HL-60/S4 treated with phorbol 12-myristate 13-acetate at 8.2 ng/mL for 4 days and 3 days (cell line): Measurements from ENCODE around the gene DLD.
"Not testable (repeated sequence)": the region's sequence is repeated elsewhere in the genome, so short reads cannot be mapped to it uniquely, and the experiment has no call there.

ENCODE experiments used
- in situ Hi-C: fragments of 300-500 bp; cut with MboI; formaldehyde crosslinking; loops from 2 replicates; pipeline ENCODE4 v1.15.0; 2022; ENCODE audit warnings: low sequenced_read_pairs

DLD gene

DNA sequence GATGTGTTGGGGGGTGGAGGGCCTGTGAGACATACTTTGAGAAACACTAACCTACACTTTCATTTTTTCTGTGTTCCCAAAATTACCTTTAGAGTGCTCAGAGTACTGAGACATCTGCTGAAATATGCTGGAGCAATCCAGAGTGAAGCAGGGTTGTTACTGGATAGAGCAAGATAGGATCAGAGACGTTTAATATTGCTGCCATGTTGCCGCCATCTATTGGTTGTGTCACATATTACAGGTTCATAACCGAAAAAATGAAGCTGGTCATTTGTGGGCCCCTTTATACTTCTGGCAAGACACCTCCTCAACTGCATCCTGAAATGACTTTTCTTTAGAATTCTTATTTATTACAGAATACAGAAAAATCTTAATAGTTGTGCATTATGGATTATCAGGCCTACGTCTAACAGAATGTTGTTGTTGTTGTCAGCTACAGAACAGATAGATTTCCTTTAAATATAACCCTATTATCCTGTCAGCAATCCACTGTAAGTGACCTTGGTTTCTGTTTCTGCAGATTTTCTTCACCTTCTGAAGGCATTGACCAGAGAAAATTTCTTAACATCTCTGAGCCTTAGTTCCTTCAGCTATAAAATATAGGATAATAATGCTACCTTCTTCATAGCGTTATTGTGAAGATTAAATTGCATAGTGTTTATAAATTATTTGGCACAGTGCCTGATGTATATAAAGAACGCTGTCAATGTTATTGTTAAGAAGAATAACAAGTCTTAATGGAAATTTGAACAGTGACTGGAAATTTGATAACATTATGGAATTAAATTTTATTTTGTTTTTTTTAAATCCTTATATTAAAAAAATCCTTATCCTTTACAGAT lies 16.2 kb upstream of the DLD start:
- in situ Hi-C loops: no loop called here

DNA sequence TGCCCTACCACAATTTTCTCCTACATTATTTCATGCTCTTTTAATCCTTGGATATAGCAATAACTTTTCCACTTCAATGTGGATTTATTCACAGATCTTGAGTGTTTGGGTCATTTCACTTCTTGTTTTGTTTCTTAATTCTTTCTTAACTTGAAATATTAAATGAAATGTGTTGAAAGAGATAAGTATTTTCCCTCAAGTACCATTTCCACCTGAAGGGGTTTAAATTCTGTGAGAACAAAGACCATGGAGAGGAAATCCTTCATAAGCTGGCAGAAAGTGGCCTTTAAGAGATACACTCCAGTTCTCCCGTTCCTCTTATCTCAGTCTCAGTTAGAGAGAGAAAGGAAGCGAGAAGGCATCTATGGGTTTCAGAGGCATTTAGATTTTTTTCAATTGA lies 14.1 kb upstream of the DLD start:
- in situ Hi-C loops: no loop called here

DNA sequence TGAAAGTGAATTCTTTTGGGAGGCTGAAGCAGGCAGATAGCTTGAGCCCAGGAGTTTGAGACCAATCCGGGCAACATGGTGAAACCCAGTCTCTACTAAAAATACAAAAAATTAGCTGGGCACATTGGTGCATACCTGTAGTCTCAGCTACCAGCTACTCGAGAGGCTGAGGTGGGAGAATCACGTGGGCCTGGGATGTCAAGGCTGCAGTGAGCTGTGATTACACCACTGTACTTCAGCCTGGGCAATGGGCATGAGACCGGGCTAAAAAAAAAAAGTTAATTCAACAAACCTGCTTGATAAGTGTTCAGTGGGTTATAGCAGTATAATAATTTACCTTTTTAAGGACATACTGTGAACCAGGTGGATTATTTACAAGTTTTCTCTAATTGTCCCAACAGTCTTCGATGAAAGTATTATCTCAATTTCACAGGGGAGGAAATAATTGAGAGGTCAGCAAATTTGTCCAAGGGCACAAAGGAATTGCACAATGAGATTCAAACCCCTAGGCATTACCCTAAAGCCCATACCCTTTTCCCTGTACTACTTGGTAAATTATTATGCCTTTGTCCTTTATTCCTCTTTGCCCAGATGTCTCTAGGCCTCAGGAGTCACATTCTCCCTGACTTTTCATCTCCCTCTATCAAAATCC lies 13.1 kb upstream of the DLD start:
- in situ Hi-C loops: no loop called here

DNA sequence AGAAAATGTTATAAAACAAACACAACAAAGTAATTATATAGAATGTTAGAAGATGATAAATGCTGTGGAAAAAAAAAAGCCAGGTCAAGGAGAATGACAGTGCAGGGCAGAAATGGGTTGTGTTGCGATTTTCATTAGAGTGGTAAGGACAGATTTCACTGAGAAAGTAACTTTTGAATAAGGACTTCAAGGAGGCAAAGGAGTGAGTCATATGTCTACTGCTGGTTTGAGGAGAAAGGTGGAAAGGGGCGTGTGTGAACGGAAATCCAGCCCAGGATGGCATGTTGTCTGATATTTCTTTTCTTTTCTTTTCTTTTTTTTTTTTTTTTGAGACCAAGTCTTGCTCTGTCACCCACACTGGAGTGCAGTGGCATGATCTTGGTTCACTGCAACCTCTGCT lies 12.3 kb upstream of the DLD start:
- in situ Hi-C loops: no loop called here

DNA sequence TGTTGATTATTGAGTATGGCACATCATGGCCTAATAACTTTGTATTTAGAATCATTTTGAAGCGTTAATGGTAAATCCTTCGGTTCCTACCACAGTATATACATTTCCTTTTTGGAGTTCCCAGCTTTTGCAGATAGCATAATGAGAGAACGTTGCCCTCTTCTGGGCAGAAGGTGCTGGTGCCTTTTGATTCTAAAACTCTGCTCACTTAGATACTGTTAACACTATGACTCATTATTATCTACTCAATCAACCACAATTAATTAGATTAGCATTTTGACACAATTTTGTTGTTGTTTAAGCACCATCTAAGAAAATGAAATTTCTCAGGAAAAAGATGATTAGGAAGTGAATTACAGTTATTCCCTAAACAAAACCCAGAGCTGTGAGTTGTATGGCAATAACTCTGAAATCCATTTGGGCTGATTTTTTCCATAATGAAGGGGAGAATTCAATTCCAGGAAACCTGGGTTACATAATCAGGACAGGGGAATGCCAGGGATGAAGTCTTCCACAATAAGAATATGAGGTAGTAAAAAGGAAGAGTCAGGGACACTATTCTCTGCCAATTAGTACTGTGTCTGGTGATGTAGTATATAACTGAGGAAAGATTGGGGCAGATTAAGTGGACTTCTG lies 11.5 kb upstream of the DLD start:
- in situ Hi-C loops: no loop called here

DNA sequence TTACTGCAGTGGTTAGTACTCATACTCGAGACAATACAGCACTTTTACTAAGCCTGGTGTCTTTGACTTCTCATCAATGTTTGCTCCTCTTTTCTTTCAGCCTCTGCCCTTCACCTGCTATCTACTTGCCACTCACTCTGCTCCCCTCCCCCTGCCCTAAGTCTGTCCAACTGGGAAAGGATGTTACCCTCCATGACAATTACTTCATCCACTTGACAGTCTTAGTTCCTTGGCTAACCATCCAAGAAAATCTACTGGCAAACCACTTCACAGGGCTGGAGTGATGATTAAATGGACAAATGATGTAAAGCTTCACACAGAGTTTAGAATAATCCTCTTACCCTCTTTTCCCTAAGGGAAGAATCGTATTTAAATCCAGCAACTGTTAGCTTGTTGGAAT lies 8.2 kb upstream of the DLD start:
- in situ Hi-C loops: no loop called here

DNA sequence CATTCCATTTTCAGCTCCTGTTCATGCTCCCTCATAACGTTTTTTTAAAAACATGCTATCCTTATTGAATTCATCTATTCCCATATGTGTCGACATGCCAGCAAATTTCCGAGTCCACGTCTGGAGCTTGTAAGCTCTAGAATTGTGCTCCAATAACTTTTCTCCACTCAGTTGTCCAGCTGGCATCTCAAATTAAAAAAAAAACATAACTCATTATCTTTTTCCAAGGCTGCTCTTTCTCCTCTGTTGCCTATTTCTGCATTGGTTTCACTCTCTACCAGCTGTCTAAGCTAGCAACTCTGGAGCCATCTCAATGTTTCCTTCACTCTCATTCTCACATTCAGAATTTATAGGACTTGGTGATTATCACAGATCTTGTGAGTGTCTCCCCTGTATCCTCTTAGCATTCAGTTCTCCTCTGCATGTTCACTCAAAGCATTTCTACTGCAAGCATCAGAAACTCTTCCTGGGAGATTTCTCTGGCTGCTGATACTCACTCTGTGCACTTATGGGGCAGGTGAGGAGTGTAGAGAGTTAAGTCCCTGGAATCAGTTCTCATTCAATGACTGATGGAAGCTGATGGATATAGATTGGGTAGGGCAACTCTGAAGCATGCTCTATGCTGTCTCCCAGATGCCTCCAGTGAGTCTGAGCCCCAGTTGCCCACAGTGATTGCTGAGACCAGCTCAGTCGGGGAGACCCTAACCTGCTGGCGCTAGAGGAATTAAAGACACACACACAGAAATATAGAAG lies 6.7 kb upstream of the DLD start:
- in situ Hi-C loops: no loop called here

DNA sequence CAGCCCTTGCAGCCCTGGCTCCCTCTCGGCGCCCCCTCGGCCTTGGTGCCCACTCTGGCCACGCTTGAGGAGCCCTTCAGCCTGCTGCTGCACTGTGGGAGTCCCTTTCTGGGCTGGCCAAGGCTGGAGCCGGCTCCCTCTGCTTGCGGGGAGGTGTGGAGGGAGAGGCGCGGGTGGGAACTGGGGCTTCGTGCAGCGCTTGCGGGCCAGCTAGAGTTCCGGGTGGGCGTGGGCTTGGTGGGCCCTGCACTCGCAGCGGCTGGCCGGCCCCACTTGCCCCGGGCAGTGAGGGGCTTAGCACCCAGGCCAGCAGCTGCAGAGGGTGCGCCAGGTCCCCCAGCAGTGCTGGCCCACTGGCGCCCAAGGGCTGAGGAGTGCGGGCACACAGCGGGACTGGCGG lies 3.2 kb upstream of the DLD start:
- in situ Hi-C loops: not testable (repeated sequence)

DNA sequence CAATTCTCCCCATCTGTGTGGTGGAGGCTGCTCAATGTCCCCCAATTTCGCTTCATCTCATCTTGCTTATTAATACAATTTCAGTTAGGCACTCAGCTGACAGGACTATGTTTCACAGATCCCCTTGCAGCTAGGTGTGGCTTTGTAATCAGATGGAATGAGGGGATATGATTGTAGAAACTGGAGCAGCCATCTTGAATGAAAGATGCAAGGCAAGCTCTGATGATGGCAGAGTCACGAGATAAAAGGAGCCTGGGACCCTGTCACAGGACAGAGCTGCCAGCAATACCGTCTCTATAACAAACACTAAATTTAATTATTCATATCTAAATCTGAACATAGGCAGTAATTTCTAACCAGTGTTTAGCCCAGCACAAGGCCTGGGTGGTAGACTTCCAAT lies 991 bp upstream of the DLD start:
- in situ Hi-C loops: no loop called here

DNA sequence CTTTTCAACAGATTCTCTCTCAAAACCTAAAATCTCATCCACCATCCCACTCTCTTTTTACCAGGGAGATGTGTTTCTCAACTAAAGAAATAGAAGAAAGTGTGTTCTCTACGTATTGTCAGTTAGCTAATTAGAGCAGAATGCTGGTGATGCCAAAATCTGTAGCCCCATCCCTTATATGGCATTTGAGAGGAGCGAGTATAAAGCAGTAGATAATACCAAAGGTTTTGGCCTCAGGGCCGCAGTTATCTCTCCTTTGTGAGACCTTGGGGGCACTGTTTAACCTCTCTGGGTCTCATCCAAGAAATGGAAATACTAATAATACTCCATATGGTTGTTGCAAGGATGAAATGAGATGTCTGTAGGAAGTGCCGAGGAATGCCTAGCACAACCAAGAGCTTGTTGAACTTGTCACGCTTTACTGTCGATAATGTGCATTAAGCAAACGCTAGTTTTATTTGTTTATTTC lies 456 bp upstream of the DLD start:
- in situ Hi-C loops: no loop called here

DNA sequence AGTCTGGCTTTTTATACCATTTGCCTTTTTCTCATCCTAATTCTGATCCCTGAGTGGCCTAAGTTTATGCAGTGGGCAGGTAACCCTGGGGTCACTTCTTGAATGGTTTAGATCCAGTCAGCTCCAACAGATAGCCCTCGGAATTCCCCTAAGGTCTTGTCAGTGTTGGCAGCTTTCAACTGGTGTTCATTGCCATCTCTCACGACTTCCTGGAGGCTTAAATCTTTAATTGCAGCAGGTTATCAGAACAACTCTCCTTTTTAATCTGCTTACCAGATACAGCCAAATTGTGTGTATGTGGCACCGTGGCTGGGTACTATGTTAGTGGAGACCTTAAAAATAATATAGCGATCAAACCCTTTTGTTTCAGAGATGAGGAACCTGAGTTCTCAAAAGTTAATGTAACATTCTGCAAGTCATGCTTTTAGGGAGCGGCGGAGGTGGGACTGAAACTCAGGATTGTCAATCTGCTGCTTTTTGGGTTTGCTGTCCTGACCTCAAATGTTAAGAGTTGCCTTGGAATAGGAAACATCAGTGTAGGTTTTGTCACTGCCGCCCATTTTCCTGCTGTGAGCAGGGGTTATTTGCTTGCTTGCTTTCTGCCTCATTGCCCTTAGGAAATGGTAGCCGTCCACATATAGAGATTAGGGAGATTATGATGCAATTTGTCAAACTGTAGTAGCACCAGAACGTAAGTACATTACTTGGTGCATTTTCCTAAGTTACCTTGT lies 818 bp downstream of the DLD start:
- in situ Hi-C loops: no loop called here

DNA sequence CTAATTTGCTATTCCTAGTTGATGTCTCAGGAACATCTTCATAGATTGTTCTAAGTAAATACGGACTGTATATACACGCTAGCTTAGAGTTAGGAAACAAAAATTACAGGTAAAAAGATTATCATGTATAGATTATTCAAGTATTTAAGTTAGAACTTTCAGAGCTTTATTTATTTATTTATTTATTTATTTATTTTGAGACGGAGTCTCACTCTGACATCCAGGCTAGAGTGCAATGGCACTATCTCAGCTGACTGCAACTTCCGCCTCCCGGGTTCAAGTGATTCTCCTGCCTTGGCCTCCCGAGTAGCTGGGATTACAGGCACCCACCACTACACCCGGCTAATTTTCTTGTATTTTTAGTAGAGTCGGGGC lies 1.4 kb downstream of the DLD start:
- in situ Hi-C loops: not testable (repeated sequence)

DNA sequence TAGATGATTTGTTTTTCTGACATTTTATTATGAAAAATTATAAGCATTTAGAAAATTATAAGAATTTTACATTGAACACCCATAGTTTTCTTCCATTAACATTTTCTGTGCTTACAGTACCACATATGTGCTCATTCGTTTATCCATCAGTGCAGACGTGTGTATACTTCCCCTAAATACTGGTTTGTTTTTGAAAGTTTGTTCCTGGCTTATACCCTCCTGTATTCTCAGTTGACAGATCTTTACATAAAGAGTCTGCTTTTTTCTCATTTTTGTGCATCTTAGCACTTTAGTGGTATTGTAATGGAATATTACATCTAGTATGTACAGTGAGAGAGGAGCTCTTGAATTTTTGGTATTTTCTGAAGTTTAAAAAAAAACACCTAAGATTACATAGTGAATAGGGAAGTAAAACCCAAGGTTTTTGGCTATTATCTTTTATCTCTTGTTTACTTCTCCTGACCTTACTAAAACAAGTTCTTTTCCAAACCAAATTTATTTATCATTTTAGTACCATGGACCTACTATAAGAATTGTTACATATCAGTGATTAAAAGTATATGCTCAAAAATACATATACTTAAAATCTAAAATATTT lies 8.1 kb downstream of the DLD start:
- in situ Hi-C loops: no loop called here

DNA sequence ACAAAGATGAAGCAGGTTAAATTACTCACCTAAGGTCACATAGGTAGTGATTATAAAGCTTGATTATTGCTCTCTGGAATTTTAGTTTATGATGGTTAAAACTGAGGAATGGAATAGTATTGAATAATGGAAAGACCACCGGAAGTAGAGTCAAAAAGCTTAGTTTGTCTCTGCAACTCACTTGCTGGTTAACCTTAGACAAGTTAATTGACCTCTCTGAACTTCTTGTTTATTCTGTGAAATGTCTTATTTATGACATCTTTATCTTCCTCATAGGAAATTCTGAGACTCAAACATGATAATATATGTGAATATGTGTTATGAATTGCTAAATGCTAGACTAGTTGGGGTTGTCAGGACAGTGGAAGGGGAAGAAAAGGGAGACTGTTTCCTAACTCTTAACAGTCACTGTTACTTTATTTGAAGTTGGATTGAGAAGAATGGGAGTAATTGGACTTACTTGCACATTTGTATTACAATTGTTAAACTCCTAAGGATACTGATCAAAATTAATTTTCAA lies 9.6 kb downstream of the DLD start:
- in situ Hi-C loops: no loop called here

DNA sequence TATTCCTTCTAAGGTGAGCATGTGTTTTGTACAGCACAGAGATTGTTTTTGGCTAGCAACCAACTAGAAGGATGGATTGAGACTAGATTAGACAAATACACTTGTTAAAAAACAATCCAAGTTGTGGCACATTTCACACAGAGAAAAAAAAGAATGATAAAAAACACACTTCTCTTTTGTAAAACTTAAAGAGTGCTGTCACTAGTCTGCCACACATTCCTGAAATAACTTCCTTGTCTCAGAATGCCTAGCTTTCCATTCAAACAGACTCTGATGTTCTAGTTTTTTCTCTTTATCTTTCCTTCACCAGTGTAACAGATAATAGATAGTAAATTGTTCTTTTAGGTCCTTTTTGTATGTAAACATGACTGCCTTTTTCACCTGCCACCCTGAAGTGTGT lies 11.4 kb downstream of the DLD start:
- in situ Hi-C loops: no loop called here

DNA sequence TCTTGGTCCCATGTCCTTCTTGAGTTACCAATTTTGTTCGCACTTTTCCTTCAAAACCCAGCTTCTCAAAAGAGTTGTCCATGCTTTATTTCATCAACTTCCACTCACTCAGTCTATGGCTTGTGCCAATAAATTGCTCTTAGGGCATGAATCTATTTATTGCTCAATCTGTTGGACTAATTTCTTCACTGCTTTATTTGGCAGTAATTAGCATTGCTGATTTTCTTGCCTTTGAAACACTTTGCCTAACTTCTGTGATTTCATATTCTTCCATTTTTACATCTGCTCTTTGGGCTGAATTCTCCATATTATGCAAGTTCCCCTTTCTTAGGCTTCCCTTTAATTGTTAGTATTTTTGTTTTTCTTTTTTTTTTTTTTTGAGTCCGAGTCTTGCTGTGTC lies 16.8 kb downstream of the DLD start:
- in situ Hi-C loops: no loop called here

DNA sequence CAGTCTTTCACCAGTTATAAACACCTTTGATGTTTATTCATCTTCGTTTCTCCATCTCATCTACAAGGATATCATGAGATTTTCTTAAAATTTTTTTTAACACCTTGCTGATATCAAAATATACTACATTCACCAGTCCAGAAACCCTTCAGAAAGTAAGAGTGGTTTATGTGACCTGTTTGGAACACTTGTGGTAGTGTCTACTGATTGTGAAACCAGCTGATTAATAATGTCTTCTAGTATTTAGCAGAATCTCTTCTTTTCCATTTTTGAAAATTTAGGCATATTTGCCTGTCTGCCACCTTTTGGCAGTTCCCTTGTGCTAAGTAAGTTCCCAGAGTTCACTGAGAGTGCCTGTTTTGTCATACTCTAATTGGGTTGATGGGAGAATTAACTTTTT lies 18.5 kb downstream of the DLD start:
- in situ Hi-C loops: no loop called here

DNA sequence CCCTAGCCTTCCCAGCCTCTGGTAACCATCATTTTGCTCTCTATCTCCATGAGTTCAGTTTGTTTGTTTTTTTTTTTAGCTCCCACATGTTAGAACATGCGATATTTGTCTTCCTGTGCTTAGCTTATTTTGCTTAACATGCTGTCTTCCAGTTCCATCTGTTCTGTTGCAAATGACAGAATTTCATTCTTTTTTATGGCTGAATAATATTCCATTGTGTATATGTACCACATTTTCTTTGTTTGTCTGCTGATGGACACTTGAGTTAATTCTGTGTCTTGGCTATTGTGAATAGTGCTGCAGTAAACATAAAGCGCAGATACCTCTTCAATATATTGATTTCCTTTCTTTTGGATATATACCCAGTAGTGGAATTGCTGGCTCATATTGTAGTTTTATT lies 21.0 kb downstream of the DLD start:
- in situ Hi-C loops: no loop called here

DNA sequence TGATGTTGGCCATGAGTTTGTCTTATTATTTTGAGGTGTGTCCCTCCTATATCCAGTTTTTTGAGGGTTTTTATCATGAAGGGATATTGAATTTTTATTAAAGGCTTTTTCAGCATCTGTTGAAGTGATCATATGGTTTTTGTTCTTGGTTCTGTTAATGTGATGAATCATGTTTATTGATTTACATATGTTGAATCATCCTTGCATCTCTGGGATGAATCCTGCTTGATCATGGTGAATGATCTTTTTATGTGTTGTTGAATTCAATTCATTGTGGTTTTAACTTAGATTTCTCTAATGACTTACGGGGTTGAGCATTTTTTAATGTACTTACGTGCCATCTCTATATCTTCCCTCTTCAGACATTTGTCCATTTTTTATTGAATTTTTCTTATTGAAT lies 22.9 kb downstream of the DLD start:
- in situ Hi-C loops: no loop called here

DNA sequence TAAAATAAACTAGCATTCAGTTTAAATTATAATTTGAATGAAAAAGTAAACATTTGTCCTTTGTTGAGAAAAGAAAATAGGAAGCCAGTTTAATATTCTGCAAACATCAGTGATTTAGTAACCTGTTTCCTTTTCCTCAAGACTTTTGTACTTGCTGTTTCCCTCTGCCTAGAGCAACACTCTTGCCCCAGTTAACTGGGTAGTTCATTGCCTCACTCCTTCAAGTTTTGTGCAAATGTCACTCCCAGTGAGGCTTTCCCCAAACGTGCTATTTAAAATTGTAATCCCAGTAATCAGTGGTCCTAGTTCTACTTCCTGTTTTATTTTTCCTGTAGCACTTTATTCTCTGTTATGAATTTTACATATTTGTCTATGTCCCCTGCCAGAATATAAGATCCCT lies 23.8 kb downstream of the DLD start:
- in situ Hi-C loops: no loop called here
